GM11168 (cell line): ENCODE data around the gene GIT1.
"Not testable (repeated sequence)": the region's sequence is repeated elsewhere in the genome, so short reads cannot be mapped to it uniquely, and the experiment has no call there.

Experiments used
- in situ Hi-C: fragments of 300-500 bp; cut with MboI; formaldehyde crosslinking; loops from one replicate; pipeline ENCODE4 v1.12.0; 2022; ENCODE audit warnings: low sequenced_read_pairs; ENCODE audit not compliant: unreplicated experiment

The GIT1 gene

GRCh38 chr17:29570521-29570920 is 18.9 kb downstream of the GIT1 start:
- in situ Hi-C loops, result no loop called here

GRCh38 chr17:29569245-29569950 is 20.1 kb downstream of the GIT1 start:
- in situ Hi-C loops, result no loop called here

- in situ Hi-C loops, result no loop called here
Observed at GRCh38 chr17:29568331-29569244, 20.9 kb downstream of the GIT1 start, which contains the start of gene TP53I13. TP53I13 (plus strand) TSS chr17:29568701; CDS start chr17:29568759, 58 bp downstream.

- in situ Hi-C loops, result no loop called here
Observed at GRCh38 chr17:29567554-29568330, 21.7 kb downstream of the GIT1 start.

GRCh38 chr17:29567304-29567553 is 22.2 kb downstream of the GIT1 start:
- in situ Hi-C loops, result no loop called here

- in situ Hi-C loops, result no loop called here
Observed at GRCh38 chr17:29566473-29567303, 22.8 kb downstream of the GIT1 start, which contains the start of gene ABHD15. ABHD15 (minus strand) TSS chr17:29567037; CDS start chr17:29566966, 71 bp downstream.

GRCh38 chr17:29565643-29566472 is 23.6 kb downstream of the GIT1 start:
- in situ Hi-C loops, result no loop called here

- in situ Hi-C loops, result no loop called here
Observed at GRCh38 chr17:29563816-29564215, 25.6 kb downstream of the GIT1 start.

- in situ Hi-C loops, result no loop called here
Observed at GRCh38 chr17:29562615-29563014, 26.8 kb downstream of the GIT1 start.

- in situ Hi-C loops, result no loop called here
Observed at GRCh38 chr17:29561554-29562517, 27.6 kb downstream of the GIT1 start.

- in situ Hi-C loops, result no loop called here
Observed at GRCh38 chr17:29560316-29560715, 29.1 kb downstream of the GIT1 start.

- in situ Hi-C loops, result no loop called here
Observed at GRCh38 chr17:29559640-29560039, 29.8 kb downstream of the GIT1 start.

GRCh38 chr17:29558139-29558538 is 31.3 kb downstream of the GIT1 start:
- in situ Hi-C loops, result not testable (repeated sequence)

- in situ Hi-C loops, result no loop called here
Observed at GRCh38 chr17:29557739-29558116, 31.7 kb downstream of the GIT1 start.

- in situ Hi-C loops, result no loop called here
Observed at GRCh38 chr17:29557085-29557738, 32.2 kb downstream of the GIT1 start.

- in situ Hi-C loops, result no loop called here
Observed at GRCh38 chr17:29555840-29556239, 33.6 kb downstream of the GIT1 start.

GRCh38 chr17:29549177-29549923 is 40.1 kb downstream of the GIT1 start:
- in situ Hi-C loops, result no loop called here
